SK-N-SH (cell line): Measurements from ENCODE around the gene SH2B3.

Source experiments
- CTCF ChIP-seq: fragments of 200-600 bp; sonication (generic); IDR thresholded peaks from 2 replicates; pipeline ENCODE4 v1.6.1; 2017; ENCODE audit warnings: antibody characterized with exemption, mild to moderate bottlenecking, moderate library complexity
- EZH2phosphoT487 ChIP-seq: fragments of 200-600 bp; sonication (generic); IDR thresholded peaks from 2 replicates; pipeline ENCODE4 v1.6.1; 2017; ENCODE audit warnings: low read depth, mixed run types, mild to moderate bottlenecking, antibody characterized with exemption, moderate library complexity, borderline replicate concordance
- JUND ChIP-seq: IDR thresholded peaks from 2 replicates; pipeline ENCODE4 v1.4.0; 2012

GRCh38 chr12:111431772-111432171, 26.0 kb downstream of the SH2B3 start:
- TF ChIP-seq CTCF (no peak), EZH2phosphoT487 (no peak), JUND (no peak)
